GM11168 (cell line): ENCODE data around the gene TMTC2.

Experiments
- in situ Hi-C: fragments of 300-500 bp; cut with MboI; formaldehyde crosslinking; loops from one replicate; pipeline ENCODE4 v1.12.0; 2022; ENCODE audit warnings: low sequenced_read_pairs; ENCODE audit not compliant: unreplicated experiment

TMTC2 gene

GRCh38 chr12:82867762-82868500, 181.2 kb downstream of the TMTC2 start:
- in situ Hi-C loops, result no loop called here

GRCh38 chr12:82870771-82871377, 184.2 kb downstream of the TMTC2 start:
- in situ Hi-C loops, result no loop called here

GRCh38 chr12:82872088-82872487, 185.4 kb downstream of the TMTC2 start:
- in situ Hi-C loops, result no loop called here

GRCh38 chr12:82873309-82873708, 186.6 kb downstream of the TMTC2 start:
- in situ Hi-C loops, result no loop called here

- in situ Hi-C loops, result no loop called here
These were observed 187.2 kb downstream of the TMTC2 start for GRCh38 chr12:82873951-82874350.

GRCh38 chr12:82874945-82875344, 188.2 kb downstream of the TMTC2 start:
- in situ Hi-C loops, result no loop called here

- in situ Hi-C loops, result no loop called here
These were observed 189.4 kb downstream of the TMTC2 start for GRCh38 chr12:82876075-82876474.

- in situ Hi-C loops, result no loop called here
These were observed 191.3 kb downstream of the TMTC2 start for GRCh38 chr12:82877963-82878362.

GRCh38 chr12:82880442-82880901, 193.8 kb downstream of the TMTC2 start:
- in situ Hi-C loops, result no loop called here

GRCh38 chr12:82883394-82884355, 197.0 kb downstream of the TMTC2 start:
- in situ Hi-C loops, result no loop called here

GRCh38 chr12:82886671-82887340, 200.1 kb downstream of the TMTC2 start:
- in situ Hi-C loops, result no loop called here

- in situ Hi-C loops, result no loop called here
These were observed 207.2 kb downstream of the TMTC2 start for GRCh38 chr12:82893896-82894295.

- in situ Hi-C loops, result no loop called here
These were observed 209.6 kb downstream of the TMTC2 start for GRCh38 chr12:82896277-82896676.

- in situ Hi-C loops, result no loop called here
These were observed 210.3 kb downstream of the TMTC2 start for GRCh38 chr12:82896979-82897378.

GRCh38 chr12:82898441-82898840, 211.7 kb downstream of the TMTC2 start:
- in situ Hi-C loops, result no loop called here

GRCh38 chr12:82904219-82904790, 217.6 kb downstream of the TMTC2 start:
- in situ Hi-C loops, result no loop called here

- in situ Hi-C loops, result no loop called here
These were observed 223.7 kb downstream of the TMTC2 start for GRCh38 chr12:82910246-82910893.

- in situ Hi-C loops, result no loop called here
These were observed 225.7 kb downstream of the TMTC2 start for GRCh38 chr12:82912406-82912805.

- in situ Hi-C loops, result no loop called here
These were observed 232.8 kb downstream of the TMTC2 start for GRCh38 chr12:82919388-82920054.
